GM12874 (cell line): Measurements from ENCODE around the gene BAIAP3.

Experiments used
- TF ChIP-seq, protein P1 (sequence below): IDR thresholded peaks from 2 replicates; pipeline ENCODE4 v1.5.1; 2011; ENCODE audit warnings: low read depth, mild to moderate bottlenecking, control low read depth, low read length, moderate library complexity; ENCODE audit not compliant: insufficient read depth

The BAIAP3 gene

DNA sequence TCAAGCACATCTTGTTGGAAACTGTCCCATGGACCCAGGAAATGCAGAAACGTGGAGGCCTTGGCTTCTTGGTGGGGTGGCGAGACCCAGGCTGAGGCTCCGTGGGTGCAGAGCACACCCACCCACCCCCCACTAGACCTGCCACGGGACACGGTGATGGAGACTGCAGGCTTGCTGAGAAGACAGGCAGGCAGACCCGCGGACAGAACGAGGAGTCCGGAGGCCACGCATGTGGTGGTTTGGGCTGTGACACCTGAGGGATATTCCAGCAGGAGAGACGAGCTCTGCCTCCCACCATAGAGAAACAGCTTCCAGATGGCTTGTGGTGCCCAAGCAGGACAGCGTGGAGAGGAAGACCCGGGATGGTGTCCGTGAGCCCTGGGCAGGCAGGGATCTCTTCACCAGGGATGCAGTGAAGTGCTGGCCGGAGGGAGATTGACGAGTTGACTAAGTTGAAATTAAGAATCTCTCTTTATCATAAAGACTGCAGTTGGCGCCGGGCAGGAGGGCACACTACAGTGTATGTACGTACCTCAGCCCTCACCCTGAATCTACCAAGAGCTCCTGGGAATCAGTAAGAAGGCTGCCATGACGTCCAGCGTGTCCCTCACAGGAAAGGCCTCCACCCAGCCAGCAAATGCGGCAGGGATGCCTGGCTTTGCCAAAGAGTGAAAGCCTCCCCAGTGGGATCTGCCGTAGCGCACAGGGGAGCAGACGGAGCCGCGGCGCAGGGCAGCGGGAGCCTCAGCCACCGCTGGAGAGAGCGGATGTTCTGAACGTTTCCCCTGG, 15.8 kb upstream of the BAIAP3 start:
- TF ChIP-seq, protein P1, sequence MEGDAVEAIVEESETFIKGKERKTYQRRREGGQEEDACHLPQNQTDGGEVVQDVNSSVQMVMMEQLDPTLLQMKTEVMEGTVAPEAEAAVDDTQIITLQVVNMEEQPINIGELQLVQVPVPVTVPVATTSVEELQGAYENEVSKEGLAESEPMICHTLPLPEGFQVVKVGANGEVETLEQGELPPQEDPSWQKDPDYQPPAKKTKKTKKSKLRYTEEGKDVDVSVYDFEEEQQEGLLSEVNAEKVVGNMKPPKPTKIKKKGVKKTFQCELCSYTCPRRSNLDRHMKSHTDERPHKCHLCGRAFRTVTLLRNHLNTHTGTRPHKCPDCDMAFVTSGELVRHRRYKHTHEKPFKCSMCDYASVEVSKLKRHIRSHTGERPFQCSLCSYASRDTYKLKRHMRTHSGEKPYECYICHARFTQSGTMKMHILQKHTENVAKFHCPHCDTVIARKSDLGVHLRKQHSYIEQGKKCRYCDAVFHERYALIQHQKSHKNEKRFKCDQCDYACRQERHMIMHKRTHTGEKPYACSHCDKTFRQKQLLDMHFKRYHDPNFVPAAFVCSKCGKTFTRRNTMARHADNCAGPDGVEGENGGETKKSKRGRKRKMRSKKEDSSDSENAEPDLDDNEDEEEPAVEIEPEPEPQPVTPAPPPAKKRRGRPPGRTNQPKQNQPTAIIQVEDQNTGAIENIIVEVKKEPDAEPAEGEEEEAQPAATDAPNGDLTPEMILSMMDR, result no peak

DNA sequence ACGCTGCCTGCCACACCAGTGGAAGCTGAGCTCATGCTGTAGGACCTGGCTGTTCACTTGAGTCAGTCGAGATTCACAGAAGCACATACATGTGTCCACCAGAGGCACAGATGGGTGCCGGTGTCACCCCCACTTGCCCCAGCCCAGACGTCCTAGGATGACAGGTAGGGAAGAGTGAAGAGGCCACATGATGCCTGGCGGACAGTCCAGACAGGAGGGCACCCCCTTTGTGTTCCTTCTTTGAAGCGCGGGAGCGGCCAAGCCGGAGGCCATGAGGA, 15.2 kb upstream of the BAIAP3 start:
- TF ChIP-seq, protein P1, result no peak

DNA sequence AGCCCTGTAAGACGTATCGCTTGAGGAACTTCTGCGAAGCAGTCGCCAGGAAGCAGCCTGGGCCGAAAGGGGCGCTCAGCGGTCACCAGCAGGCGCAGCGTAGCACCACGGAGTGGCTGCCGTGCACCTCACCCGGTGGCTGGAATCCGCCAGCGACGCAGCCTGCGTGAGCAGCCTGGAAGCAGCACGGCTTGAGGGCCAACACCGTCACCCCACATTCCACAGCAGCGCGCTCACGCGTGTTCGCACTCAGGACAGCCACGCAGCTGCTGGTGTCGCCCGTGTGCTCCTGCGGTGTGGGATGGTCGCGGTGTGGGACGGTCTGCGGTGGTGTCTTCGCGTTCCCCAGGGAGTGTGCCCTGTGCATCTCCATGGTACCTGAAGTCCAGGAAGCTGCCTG, 14.4 kb upstream of the BAIAP3 start:
- TF ChIP-seq, protein P1, result no peak

DNA sequence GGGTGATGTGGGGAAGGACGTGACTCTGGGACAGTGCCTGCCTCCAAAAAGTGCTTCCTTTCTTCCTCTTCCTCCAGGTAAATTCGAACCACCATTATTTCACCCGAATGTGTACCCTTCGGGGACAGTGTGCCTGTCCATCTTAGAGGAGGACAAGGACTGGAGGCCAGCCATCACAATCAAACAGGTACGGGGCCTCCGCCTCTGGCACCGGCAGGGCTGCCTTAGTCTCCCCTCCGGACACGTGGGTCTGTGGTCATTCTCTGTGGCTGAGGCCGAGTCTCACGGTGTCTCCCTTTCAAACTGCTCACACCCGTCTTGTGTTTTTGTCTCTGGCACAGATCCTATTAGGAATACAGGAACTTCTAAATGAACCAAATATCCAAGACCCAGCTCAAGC, 13.3 kb upstream of the BAIAP3 start:
- TF ChIP-seq, protein P1, result no peak

DNA sequence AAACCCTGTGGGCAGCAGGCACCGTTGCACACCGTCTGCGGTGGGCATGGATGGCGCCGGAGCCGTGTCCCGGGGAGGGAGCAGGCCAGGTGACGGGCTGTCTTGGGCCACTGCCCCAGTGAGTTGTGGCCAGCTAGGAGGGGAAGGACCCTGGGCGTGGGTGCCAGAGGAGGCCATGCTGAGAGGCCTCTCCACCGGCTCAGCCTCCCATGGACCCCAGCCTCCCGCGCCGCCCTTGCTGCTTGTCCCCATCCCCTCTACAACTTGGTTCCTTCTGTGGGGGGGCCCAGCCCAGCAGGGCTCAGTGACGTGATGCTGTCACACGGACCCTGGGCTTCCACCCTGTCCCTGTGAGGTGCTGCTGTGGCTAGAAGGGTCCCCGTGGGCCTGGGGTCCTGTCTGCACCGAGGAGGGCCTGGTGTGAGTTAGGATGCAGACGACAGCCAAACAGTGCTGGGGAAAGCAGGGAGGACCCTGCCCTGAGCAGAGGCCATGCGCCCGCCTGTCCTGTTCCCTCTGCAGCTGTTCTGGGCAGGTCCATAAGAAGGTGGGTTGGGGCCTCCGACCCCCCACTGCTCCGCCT, 12.7 kb upstream of the BAIAP3 start:
- TF ChIP-seq, protein P1, result no peak

DNA sequence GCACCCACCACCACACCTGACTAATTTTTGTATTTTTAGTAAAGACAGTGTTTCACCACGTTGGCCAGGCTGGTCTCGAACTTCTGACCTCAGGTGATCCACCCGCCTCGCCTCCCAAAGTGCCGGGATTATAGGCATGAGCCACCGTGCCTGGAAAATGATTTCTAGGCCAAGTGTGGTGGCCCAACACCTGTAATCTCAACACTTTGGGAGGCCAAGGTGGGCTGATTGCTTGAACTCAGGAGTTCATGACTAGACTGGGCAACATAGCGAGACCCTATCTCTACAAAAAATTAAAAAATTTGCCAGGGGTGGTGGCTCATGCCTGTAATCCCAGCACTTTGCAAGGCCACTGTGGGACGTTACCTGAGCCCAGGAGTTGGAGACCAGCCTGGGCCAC, 11.0 kb upstream of the BAIAP3 start:
- TF ChIP-seq, protein P1, result no peak

DNA sequence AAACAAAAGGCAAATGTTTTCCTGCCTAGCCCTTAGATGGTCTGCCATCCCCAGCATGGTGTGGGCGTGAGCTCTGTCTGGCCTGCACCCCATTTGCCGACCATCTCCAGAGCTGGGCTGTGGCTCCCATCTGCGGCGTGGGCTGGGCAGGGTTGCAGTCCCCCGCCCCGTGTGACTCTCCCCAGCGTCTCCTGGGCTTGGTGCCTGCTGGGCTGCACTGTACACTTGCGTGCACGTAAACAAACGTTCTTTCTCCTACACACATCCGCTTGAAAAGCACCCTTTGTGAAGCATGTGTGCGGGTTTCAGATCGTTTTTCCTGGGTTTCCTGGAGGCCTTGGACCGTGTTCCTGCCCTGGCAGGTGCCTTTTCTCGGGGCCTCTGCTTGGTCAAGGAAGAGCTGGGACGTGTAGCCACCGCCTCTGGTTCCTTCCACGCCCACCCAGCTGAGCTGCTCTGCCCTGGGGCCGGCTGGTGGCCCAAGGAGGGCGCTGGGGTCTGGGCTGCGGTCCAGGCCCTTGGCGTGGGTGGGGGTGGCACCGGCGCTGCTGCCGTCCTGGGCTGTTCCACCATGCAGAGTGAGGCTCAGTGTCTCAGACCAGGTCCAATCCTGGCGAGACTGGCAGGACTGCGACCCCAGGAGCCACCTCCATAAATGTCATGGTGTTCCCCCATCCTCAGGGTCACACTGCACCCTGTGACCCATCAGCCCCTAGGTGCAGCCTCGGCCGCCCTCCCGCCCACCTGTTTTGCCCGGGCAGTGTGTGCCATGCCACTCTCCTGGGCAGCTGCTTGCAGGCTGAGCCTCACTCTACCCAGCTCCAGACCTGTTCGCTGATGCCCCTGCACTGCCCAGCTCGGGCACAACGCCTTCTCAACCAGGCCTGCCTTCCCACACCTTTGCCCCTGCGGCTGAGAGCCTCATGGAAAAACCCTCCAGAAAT, 9.9 kb upstream of the BAIAP3 start:
- TF ChIP-seq, protein P1, result no peak
